ENCODE data around the gene KYAT1. TPM values are rescaled to one million over a fixed set of nuclear protein-coding genes. Genes with fewer than 3 reads are reported as not detected.

Gene KYAT1
- total and polyA plus RNA-seq, 2 of the 13 experiments (the other 11 are each of a cell fraction or from before 2014, with no cell fraction given) = 9.2 to 46.5 TPM

DNA sequence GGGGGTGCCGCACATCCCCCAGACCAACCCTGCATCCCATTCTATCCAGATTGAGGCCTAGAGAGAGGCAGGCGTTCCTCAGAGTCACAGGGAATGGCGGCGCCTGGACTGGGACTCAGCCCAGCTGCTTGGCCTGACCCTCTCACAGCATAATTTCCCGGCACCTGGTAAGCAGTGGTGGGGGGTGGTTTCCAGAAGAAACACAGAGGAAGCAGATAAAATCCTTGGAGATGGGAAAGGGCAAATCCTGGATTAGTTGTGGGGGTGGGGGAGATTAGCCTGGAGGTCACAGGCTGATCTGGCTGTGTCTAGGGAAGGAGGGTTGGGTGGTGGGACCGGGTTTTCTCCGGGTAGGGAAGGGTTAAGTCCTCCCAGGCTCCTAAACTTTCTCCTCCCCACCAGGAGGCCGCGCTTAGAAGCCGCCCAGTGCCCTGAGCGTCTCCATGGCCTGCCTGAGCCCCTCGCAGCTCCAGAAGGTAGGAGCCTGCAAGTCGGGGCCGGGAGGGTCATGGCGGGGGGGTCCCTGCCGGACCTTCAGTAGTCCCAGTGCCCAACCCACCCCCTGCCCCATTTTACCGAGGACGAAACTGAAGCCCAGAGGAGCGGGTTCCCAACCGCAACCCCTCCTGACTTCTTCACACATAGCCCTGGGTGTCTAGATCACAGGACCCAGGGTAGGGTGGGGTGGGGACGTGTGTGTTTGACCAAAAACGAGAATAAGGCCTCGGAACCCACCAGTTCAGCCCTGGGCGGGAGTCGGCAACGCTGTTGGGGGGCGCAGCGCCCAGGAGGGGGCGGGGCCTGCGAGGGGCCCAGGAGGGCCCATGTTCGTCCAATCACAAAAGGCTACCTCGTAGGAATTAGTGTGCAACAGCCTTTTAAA lies 40.4 kb upstream of the KYAT1 start (continued):
- TF ChIP-seq MLXIP (CRISPR knock-in tag; IDR thresholded peaks at IDR 0.05; ENCODE audit: borderline replicate concordance) (no peak), SP4 (CRISPR knock-in tag; IDR thresholded peaks at IDR 0.05) (peak; percentile 42; the same call in 1 of the 2 replicates), SMAD3 (CRISPR knock-in tag; IDR thresholded peaks at IDR 0.05) (no peak; the same call in 1 of the 2 replicates), PHF8 (CRISPR knock-in tag; IDR thresholded peaks at IDR 0.05) (peak; percentile 58; the same call in 1 of the 2 replicates), PCBP1 (IDR thresholded peaks at IDR 0.05; ENCODE audit: borderline replicate concordance, low read depth, low read length) (no peak), SRSF1 (optimal IDR thresholded peaks at IDR 0.05; ENCODE audit: low read depth, low read length) (peak; percentile 46), ZFP90 (CRISPR knock-in tag; IDR thresholded peaks at IDR 0.05; ENCODE audit: borderline replicate concordance) (0 out of 2 replicates have a peak, but pooled peaks have one; percentile 21), CENPX (CRISPR knock-in tag; IDR thresholded peaks at IDR 0.05) (no peak)
- TF ChIP-seq, protein P1, sequence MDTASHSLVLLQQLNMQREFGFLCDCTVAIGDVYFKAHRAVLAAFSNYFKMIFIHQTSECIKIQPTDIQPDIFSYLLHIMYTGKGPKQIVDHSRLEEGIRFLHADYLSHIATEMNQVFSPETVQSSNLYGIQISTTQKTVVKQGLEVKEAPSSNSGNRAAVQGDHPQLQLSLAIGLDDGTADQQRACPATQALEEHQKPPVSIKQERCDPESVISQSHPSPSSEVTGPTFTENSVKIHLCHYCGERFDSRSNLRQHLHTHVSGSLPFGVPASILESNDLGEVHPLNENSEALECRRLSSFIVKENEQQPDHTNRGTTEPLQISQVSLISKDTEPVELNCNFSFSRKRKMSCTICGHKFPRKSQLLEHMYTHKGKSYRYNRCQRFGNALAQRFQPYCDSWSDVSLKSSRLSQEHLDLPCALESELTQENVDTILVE (CRISPR knock-in tag; IDR thresholded peaks at IDR 0.05) = no peak
- TF ChIP-seq, protein P2, sequence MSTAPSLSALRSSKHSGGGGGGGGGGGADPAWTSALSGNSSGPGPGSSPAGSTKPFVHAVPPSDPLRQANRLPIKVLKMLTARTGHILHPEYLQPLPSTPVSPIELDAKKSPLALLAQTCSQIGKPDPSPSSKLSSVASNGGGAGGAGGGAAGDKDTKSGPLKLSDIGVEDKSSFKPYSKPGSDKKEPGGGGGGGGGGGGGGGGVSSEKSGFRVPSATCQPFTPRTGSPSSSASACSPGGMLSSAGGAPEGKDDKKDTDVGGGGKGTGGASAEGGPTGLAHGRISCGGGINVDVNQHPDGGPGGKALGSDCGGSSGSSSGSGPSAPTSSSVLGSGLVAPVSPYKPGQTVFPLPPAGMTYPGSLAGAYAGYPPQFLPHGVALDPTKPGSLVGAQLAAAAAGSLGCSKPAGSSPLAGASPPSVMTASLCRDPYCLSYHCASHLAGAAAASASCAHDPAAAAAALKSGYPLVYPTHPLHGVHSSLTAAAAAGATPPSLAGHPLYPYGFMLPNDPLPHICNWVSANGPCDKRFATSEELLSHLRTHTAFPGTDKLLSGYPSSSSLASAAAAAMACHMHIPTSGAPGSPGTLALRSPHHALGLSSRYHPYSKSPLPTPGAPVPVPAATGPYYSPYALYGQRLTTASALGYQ (CRISPR knock-in tag; IDR thresholded peaks at IDR 0.05) = 0 out of 2 replicates have a peak, but pooled peaks have one; percentile 26
